Measurements from ENCODE around the gene FADS6. TPM values are rescaled to one million over a fixed set of nuclear protein-coding genes. Genes with fewer than 3 reads are reported as not detected.

Gene FADS6
- total and polyA plus RNA-seq, 2 of the 13 experiments (the other 11 are each of a cell fraction or from before 2014, with no cell fraction given) = 0.11 TPM

DNA sequence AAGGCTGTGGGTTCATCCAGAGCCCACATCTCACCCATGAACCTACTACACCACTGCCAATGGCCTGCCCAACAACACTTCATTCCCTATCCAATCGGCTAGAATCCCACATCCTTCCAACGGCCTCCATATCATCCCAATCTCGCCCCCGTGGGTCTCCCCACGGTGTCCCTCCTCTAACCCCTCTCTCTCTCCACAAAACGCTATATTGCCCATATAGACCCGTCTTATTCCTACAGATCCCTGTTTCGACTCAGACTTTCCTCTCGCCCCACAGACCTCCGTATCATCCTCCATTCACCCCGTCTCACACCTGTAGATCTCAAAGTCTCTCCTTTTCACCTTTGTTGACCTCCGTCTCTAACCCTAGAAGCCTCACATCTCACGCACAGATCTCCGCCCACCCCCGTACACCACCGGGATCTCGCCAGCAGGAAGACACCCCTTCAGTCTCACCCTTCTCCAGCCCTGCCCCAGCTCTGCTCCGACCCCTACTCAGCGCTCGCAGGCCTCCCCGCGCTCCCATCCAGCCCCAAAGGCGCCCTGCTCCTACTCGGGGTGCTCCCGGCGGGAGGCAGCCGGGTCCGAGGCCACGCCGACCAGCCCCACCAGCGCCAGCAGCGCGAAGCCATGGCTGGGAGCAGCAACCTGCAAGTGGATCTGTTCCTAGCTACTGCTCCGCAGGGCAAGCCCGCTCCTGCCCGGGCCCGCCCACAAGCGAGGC is 21.0 kb downstream of the FADS6 start, which contains the start of gene FDXR (continued):
- TF ChIP-seq, protein P1, sequence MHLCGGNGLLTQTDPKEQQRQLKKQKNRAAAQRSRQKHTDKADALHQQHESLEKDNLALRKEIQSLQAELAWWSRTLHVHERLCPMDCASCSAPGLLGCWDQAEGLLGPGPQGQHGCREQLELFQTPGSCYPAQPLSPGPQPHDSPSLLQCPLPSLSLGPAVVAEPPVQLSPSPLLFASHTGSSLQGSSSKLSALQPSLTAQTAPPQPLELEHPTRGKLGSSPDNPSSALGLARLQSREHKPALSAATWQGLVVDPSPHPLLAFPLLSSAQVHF (CRISPR knock-in tag; IDR thresholded peaks at IDR 0.05) = no peak
- TF ChIP-seq KAT7 (CRISPR knock-in tag; IDR thresholded peaks at IDR 0.05; ENCODE audit: borderline replicate concordance) (peak; percentile 70; the same call in 1 of the 2 replicates), TARDBP (CRISPR knock-in tag; IDR thresholded peaks at IDR 0.05) (no peak; the same call in none of the 2 replicates), SSRP1 (CRISPR knock-in tag; IDR thresholded peaks at IDR 0.05) (no peak), STAT5B (CRISPR knock-in tag; IDR thresholded peaks at IDR 0.05) (peak; percentile 95), GPN1 (CRISPR knock-in tag; IDR thresholded peaks at IDR 0.05; ENCODE audit: borderline replicate concordance) (0 out of 2 replicates have a peak, but pooled peaks have one; percentile 85), ATF7-NPFF (CRISPR knock-in tag; IDR thresholded peaks at IDR 0.05; ENCODE audit: low read depth) (peak; percentile 86), TCF7 (IDR thresholded peaks at IDR 0.05; ENCODE audit: low read depth) (no peak), MTF1 (CRISPR knock-in tag; IDR thresholded peaks at IDR 0.05) (no peak), MZF1 (CRISPR knock-in tag; IDR thresholded peaks at IDR 0.05; ENCODE audit: borderline replicate concordance) (peak; percentile 76; the same call in 1 of the 2 replicates), ZNF513 (CRISPR knock-in tag; conservative IDR thresholded peaks at IDR 0.05) (no peak), ZNF572 (CRISPR knock-in tag; IDR thresholded peaks at IDR 0.05) (no peak), AHR (CRISPR knock-in tag; IDR thresholded peaks at IDR 0.05) (0 out of 2 replicates have a peak, but pooled peaks have one; percentile 43), BCL3 (CRISPR knock-in tag; IDR thresholded peaks at IDR 0.05) (peak; percentile 72; the same call in 1 of the 2 replicates), CC2D1A (CRISPR knock-in tag; IDR thresholded peaks at IDR 0.05) (no peak), CHD2 (IDR thresholded peaks at IDR 0.05; ENCODE audit: low read depth, low read length) (0 out of 2 replicates have a peak, but pooled peaks have one; percentile 27), NFRKB (IDR thresholded peaks at IDR 0.05) (no peak), SKIL (CRISPR knock-in tag; IDR thresholded peaks at IDR 0.05; ENCODE audit: borderline replicate concordance) (no peak), SIX1 (CRISPR knock-in tag; IDR thresholded peaks at IDR 0.05; ENCODE audit: borderline replicate concordance) (no peak), NR1H2 (CRISPR knock-in tag; IDR thresholded peaks at IDR 0.05; ENCODE audit: borderline replicate concordance, low read depth) (no peak)
- TF ChIP-seq, protein P2, sequence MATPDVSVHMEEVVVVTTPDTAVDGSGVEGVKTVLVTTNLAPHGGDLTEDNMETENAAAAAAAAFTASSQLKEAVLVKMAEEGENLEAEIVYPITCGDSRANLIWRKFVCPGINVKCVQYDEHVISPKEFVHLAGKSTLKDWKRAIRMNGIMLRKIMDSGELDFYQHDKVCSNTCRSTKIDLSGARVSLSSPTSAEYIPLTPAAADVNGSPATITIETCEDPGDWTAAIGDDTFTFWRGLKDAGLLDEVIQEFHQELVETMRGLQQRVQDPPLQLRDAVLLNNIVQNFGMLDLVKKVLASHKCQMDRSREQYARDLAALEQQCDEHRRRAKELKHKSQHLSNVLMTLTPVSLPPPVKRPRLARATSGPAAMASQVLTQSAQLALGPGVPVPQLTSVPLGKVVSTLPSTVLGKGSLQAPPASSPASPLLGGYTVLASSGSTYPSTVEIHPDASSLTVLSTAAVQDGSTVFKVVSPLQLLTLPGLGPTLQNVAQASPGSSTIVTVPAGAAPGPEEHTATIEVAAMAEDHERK (CRISPR knock-in tag; IDR thresholded peaks at IDR 0.05; ENCODE audit: low read depth) = peak; percentile 11; the same call in 1 of the 2 replicates
- TF ChIP-seq, protein P3, sequence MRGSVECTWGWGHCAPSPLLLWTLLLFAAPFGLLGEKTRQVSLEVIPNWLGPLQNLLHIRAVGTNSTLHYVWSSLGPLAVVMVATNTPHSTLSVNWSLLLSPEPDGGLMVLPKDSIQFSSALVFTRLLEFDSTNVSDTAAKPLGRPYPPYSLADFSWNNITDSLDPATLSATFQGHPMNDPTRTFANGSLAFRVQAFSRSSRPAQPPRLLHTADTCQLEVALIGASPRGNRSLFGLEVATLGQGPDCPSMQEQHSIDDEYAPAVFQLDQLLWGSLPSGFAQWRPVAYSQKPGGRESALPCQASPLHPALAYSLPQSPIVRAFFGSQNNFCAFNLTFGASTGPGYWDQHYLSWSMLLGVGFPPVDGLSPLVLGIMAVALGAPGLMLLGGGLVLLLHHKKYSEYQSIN (CRISPR knock-in tag; IDR thresholded peaks at IDR 0.05; ENCODE audit: borderline replicate concordance) = no peak
